ENCODE results near the gene GLP2R.

- no peak for TF ChIP-seq CTCF (conservative IDR thresholded peaks at IDR 0.05; ENCODE audit: low read depth, low read length)
- TF ChIP-seq EZH2 (IDR thresholded peaks at IDR 0.05; ENCODE audit: low read length, unreplicated experiment): no peak
Observed at GRCh38 chr17:9886141-9886930, 60.6 kb downstream of the GLP2R start.

Data from PC-3 (cell line).